Tibial nerve (tissue), 4 donors: ENCODE measurements around the gene TMEM131L.

ENCODE experiments used
- EP300 ChIP-seq, 2 donors: sonication (generic); formaldehyde crosslinking; IDR thresholded peaks; one replicate each; pipeline ENCODE4 v1.6.1; 2017; ENCODE audit warnings: antibody characterized with exemption in 2 of 2, mild to moderate bottlenecking in 1 of 2
- TF ChIP-seq, protein P1 (sequence below), 5 experiments: fragments of 200-600 bp in 3 of 5; fragments of 450-650 bp in 2 of 5; sonication (generic) in 3 of 5; IDR thresholded peaks; one replicate each; pipeline ENCODE4 v1.5.1; 2016 to 2019; ENCODE audit warnings: antibody characterized with exemption in 5 of 5, mild to moderate bottlenecking in 3 of 5, moderate library complexity in 2 of 5

DNA sequence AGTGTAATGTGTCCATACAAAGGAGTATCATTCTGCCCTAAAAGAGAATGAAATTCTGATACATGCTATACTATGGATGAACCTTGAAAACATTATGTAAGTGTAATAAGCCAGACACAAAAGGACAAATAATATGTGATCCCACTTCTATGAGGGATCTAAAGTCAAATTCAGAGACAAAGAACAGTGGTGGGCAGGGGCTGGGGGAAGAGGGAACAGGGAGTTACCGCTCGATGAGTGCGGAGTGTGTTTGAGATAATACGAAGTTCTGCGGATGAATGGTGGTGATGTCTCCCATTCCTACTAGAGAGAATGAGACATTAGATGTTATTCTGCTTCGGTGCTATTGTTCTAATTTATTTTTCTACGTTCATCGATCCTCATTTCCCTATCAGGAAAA lies 171.9 kb downstream of the TMEM131L start:
- TF ChIP-seq, protein P1, sequence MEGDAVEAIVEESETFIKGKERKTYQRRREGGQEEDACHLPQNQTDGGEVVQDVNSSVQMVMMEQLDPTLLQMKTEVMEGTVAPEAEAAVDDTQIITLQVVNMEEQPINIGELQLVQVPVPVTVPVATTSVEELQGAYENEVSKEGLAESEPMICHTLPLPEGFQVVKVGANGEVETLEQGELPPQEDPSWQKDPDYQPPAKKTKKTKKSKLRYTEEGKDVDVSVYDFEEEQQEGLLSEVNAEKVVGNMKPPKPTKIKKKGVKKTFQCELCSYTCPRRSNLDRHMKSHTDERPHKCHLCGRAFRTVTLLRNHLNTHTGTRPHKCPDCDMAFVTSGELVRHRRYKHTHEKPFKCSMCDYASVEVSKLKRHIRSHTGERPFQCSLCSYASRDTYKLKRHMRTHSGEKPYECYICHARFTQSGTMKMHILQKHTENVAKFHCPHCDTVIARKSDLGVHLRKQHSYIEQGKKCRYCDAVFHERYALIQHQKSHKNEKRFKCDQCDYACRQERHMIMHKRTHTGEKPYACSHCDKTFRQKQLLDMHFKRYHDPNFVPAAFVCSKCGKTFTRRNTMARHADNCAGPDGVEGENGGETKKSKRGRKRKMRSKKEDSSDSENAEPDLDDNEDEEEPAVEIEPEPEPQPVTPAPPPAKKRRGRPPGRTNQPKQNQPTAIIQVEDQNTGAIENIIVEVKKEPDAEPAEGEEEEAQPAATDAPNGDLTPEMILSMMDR (IDR thresholded peaks at IDR 0.05), result no peak
- no peak for TF ChIP-seq EP300 (IDR thresholded peaks at IDR 0.05)
